ENCODE results near the gene DUSP16. TPM values are rescaled to one million over a fixed set of nuclear protein-coding genes. Genes with fewer than 3 reads are reported as not detected.

DUSP16 gene
- total and polyA plus RNA-seq, 2 of the 8 experiments (the other 6 are each of a cell fraction or from before 2014, with no cell fraction given) = 31.6 to 55.9 TPM

DNA sequence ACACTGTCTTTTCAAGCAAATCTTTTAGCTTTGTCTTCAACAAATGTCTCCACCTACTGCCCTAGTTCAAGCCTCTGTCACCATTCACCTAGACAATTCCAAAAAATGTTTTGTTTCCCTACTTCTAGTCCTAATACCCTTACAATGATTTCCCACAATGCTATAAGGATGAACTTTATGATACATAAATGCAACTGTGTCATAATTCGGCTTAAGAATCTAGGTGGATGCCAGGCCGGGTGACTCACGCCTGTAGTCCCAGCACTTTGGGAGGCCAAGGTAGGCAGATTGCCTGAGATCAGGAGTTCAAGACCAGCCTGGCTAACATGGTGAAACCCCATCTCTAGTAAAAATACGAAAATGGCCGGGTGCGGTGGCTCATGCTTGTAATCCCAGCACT is 28.3 kb upstream of the DUSP16 start:
- no peaks in the 10 kb centered on the region for H3K36me3 ChIP-seq (ENCODE audit: control insufficient read depth in 2 of 4, insufficient read depth in 4 of 4, low read length in 3 of 4)
- H3K4me2 ChIP-seq (ENCODE audit: insufficient read depth in 1 of 2, low read depth in 2 of 2, low read length in 2 of 2) = no peak overlapping the region
- no peak overlapping the region for H2BK12ac ChIP-seq (ENCODE audit: low read depth, low read length)
- DNase-seq (ENCODE audit: low read depth in 1 of 2, low spot score in 2 of 2) (no peak), FAIRE-seq (no peak)
- H4K8ac ChIP-seq (ENCODE audit: extremely low read depth, insufficient read depth, low read length) = no peak overlapping the region
- no peak overlapping the region for H2BK20ac ChIP-seq (ENCODE audit: low read length)
- H2AFZ ChIP-seq (ENCODE audit: low read length) = no peak overlapping the region
- H3K4me1 ChIP-seq (replicated peaks in 1 of 4; ENCODE audit: control insufficient read depth in 3 of 4, insufficient read depth in 4 of 4, low read length in 3 of 4) = no peaks in the 10 kb centered on the region
- no peaks in the 10 kb centered on the region for H3K27me3 ChIP-seq (replicated peaks in 1 of 4; ENCODE audit: control insufficient read depth in 3 of 4, extremely low read depth in 1 of 4, insufficient read depth in 3 of 4, low read length in 3 of 4)
- no peaks in the 10 kb centered on the region for H3K9me3 ChIP-seq (ENCODE audit: insufficient read depth in 2 of 2, low read depth in 1 of 2, low read length in 1 of 2)
- no peak overlapping the region for H2AK5ac ChIP-seq (ENCODE audit: low read depth, low read length)
- no peak overlapping the region for H3K4ac ChIP-seq (replicated peaks; ENCODE audit: insufficient read length, low read depth, low read length)
- H3K14ac ChIP-seq (ENCODE audit: insufficient read length) = no peak overlapping the region
- WGBS, 2 experiments (ENCODE audit: extremely low coverage in 1 of 2, insufficient coverage in 1 of 2, insufficient read length in 1 of 2, insufficient replicate concordance in 2 of 2, low coverage in 1 of 2, low lambda C conversion rate in 2 of 2, missing lambda C conversion rate in 1 of 2) = 89% methylated on average over 6 of the region's 6 CpGs; no CpG with 5 or more reads in 1 of the 2 experiments
- TF ChIP-seq EGR1 (IDR thresholded peaks at IDR 0.05; ENCODE audit: borderline replicate concordance, low read depth, low read length) = no peak
- TF ChIP-seq HDAC6 (IDR thresholded peaks at IDR 0.05; ENCODE audit: low read depth, low read length) = no peak
- no peak for TF ChIP-seq RXRA (IDR thresholded peaks at IDR 0.05; ENCODE audit: insufficient read depth, low read depth, low read length)
- TF ChIP-seq SIRT6 (IDR thresholded peaks at IDR 0.05; ENCODE audit: low read length) = no peak
- TF ChIP-seq SP4 (IDR thresholded peaks at IDR 0.05; ENCODE audit: low read length) = no peak
- TF ChIP-seq SUZ12 (IDR thresholded peaks at IDR 0.05; ENCODE audit: low read length) = no peak
- TF ChIP-seq RBBP5 (IDR thresholded peaks at IDR 0.05; ENCODE audit: borderline replicate concordance, low read depth, low read length) = no peak
- TF ChIP-seq POLR2A (IDR thresholded peaks at IDR 0.05; ENCODE audit: control extremely low read depth in 1 of 2, low read depth in 2 of 2, low read length in 2 of 2) = no peak
- TF ChIP-seq KDM1A (IDR thresholded peaks at IDR 0.05; ENCODE audit: borderline replicate concordance, low read length) = no peak
- no peak for TF ChIP-seq CHD1 (IDR thresholded peaks at IDR 0.05; ENCODE audit: low read depth, low read length)
- no peak for TF ChIP-seq TCF12 (IDR thresholded peaks at IDR 0.05; ENCODE audit: low read depth, low read length)
- no peak for TF ChIP-seq GABPA (IDR thresholded peaks at IDR 0.05; ENCODE audit: borderline replicate concordance, insufficient read depth, low read length)
- H3K9ac ChIP-seq (replicated peaks in 1 of 4; ENCODE audit: extremely low read depth in 1 of 4, low read depth in 3 of 4, low read length in 3 of 4) = no peak overlapping the region
- no peaks in the 10 kb centered on the region for H3K79me1 ChIP-seq (ENCODE audit: low read depth, low read length)
- H2BK120ac ChIP-seq (replicated peaks; ENCODE audit: low read depth, low read length) = no peak overlapping the region
- POLR2A ChIA-PET (ENCODE audit: partially characterized antibody) = no interaction called here
- H3K18ac ChIP-seq (ENCODE audit: extremely low read depth, low read length) = no peak overlapping the region
- no peak overlapping the region for H2BK5ac ChIP-seq (ENCODE audit: low read depth, low read length)
- peaks cover 12% of the 10 kb centered on the region; the same call in 1 of the 2 replicates for H3K23me2 ChIP-seq (ENCODE audit: low read depth, low read length)
- H4K91ac ChIP-seq (replicated peaks; ENCODE audit: insufficient read length, low read length) = no peak overlapping the region
- no peaks in the 10 kb centered on the region for H3K79me2 ChIP-seq (ENCODE audit: control insufficient read depth in 1 of 2, insufficient read depth in 2 of 2, low read length in 2 of 2)
- no peak overlapping the region for H3K23ac ChIP-seq (ENCODE audit: insufficient read length)
- no peaks in the 10 kb centered on the region for H4K20me1 ChIP-seq (replicated peaks in 1 of 2; ENCODE audit: control insufficient read depth in 1 of 2, insufficient read depth in 2 of 2, low read length in 2 of 2)
- H4K5ac ChIP-seq (ENCODE audit: insufficient read length, low read depth, low read length) = no peak overlapping the region
- CTCF ChIA-PET (ENCODE audit: partially characterized antibody) = interaction anchor here (0.9 to 2.1 kb wide), 6 partner anchors 10 to 214 kb away, joined by 3 to 6 read pairs (median 3); no protein-coding TSS in a partner anchor
- H2BK15ac ChIP-seq (ENCODE audit: low read length) = no peak overlapping the region
- H3K27ac ChIP-seq (ENCODE audit: low read depth, low read length) = no peak overlapping the region
- H3K56ac ChIP-seq (replicated peaks; ENCODE audit: insufficient read length, low read depth, low read length) = no peak overlapping the region
- no peak overlapping the region for H3K4me3 ChIP-seq (ENCODE audit: extremely low read depth in 1 of 4, insufficient read depth in 2 of 4, low read depth in 3 of 4, low read length in 4 of 4)
